HG03280 (cell line): ENCODE results near the gene NEK10.
"Not testable (repeated sequence)": the region's sequence is repeated elsewhere in the genome, so short reads cannot be mapped to it uniquely, and the experiment has no call there.

Source experiments
- ATAC-seq: cut with Tn5 transposase; IDR thresholded peaks from one replicate; pipeline ENCODE4 v1.9.1; 2021; ENCODE audit warnings: mild to moderate bottlenecking, moderate library complexity; ENCODE audit not compliant: unreplicated experiment

Gene NEK10

GRCh38 chr3:27354588-27355203 lies 14.5 kb downstream of the NEK10 start:
- ATAC-seq, result no peak

DNA sequence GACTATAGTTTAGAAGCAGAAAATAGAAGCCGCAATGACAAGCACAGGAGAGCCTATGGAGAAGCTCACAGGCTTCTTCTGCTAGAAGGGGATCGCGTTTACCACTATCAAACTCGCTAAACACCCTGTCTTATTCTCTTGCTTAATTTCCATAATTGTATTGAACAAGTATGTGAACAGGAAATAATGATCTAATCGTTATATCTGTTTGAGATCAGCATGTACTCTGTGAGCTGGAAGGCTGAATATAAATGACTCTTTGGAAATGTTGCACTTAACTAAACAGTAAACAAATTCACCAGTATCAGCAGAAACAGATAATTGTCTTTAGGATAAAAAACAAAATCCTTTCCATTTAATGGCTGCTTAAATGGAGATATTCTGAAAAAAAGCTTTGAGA lies 15.0 kb downstream of the NEK10 start:
- ATAC-seq, result no peak

GRCh38 chr3:27353221-27353620 lies 16.0 kb downstream of the NEK10 start:
- no peak for ATAC-seq

DNA sequence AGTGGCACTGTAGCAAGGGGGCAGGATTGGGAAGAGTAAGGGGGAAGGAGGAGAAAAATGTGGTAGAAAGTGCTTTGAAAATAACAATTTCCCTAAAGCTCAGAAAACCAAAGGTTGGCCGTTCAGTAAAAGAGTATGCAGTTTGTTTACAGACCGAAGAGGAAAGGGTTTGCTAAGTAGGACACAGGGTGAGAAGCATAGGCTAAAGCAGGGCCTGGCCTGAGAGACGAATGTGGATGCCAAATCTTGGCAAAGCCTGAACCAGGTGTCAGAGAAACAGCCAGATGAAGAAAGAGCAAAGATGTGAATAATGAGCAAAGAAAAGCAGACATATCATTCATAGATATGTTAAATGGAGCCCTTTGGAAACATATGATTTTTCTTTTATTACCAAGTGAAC lies 17.1 kb downstream of the NEK10 start:
- no peak for ATAC-seq

DNA sequence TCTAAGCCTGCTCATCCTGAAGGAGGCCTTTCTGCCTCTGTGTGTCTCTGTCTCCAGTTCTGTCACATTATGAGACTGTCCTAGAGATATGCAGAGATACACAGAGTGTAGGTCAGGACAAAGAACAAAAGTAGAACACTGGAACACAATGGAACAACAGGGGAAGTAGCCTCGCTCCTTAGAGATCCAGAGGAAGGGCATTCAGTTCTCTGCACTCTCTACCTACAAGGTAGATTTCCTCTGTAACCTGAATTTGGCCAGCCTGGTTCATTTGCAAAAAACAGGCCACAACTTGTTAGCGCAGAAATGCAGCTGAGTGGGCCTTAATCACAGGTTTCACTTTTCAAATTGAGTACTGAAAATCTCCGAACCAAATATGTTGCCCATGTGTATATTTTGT lies 19.4 kb downstream of the NEK10 start:
- ATAC-seq, result peak; percentile 69

- no peak for ATAC-seq
Measured at GRCh38 chr3:27345959-27346865, 23.0 kb downstream of the NEK10 start.

GRCh38 chr3:27345493-27345892 lies 23.7 kb downstream of the NEK10 start:
- no peak for ATAC-seq

- no peak for ATAC-seq
Measured at GRCh38 chr3:27345045-27345444, 24.1 kb downstream of the NEK10 start.

DNA sequence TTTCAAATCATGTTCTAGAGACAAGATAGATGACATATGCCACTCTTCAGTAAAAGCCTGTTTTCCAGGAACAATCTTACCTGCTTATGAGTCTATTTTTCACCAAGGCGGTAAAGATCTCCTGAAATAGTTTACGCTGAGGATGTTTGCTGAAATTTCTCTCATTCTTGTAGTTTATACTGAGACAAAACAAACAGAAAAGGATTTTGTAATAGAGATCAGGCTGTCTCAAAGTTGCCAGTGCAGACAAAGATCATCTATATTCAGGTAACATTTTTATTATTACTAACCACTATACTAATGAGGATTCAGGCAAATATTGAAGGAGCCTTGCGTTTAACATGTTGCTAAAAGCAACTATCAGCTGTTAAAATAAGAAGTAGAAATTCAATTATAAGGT lies 25.0 kb downstream of the NEK10 start:
- no peak for ATAC-seq

DNA sequence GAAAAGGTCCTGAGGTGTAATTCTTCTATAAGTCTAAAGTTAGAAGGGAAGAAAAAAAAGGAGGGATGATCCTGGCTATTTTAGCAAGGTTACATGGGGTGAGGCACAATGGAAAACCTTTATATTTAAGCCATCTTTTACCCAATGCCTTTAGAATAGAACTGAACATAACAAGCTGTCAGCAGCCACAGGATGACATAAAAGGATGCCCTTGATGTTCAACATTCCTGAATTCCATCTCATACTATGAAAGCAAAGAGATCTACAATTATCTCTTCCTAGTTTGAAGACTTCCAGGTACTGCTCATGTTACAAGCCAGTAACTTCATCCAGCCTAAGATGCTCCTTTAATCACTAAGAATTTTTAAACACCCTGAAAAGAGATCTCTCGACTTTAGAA lies 26.9 kb downstream of the NEK10 start:
- ATAC-seq, result no peak

DNA sequence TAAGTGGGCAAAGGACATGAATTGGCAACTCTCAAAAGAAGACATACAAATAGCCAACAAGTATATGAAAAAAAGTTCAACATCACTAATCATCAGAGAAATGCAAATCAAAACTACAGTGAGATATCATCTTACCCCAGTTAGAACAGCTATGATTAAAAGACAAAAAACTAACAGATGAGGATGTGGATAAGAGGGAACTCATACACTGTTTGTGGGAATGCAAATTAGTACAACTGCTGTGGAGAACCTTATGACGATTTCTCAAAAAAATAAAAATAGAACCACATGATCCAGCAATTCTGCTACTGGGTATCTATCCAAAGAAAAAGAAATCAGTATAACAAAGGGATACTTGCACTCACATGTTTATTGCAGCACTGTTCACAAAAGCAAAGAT lies 28.6 kb downstream of the NEK10 start:
- no peak for ATAC-seq

DNA sequence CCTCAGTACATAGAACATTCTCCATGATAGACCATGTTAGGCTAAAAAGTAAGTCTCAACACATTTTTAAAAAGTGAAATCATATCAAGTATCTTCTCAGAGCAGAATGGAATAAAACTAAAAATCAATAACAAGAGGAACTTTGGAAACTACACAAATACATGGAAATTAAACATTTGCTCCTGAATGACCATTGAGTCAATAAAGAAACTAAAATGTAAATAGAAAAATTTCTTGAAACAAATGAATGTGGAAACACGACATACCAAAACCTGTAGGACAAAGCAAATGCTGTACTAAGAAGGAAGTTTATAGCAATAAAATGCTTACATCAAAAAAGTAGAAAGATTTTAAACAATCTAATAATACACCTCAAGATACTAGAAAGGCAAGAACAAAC lies 33.6 kb downstream of the NEK10 start:
- no peak for ATAC-seq

DNA sequence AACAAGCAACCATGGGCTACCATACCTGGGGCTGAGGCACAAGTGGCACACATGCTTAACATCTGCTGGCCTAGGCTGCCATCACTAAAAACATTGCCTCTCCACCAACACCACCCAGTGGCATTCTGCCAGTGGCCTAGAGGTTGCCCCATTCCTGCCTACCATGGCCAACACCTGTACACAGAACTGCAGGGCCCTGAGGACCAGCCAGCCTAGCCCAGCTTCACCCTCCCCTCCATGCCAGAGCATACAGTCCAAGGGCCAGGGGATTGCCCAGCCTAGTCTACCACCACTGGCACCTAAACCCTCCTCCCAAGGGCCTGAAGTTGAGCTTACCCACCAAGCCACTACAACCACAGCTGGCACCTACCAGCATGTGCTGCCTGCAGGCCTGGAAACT lies 35.3 kb downstream of the NEK10 start:
- ATAC-seq, result no peak

GRCh38 chr3:27328982-27329762 lies 40.0 kb downstream of the NEK10 start:
- not testable (repeated sequence) for ATAC-seq

GRCh38 chr3:27326629-27327545 lies 42.3 kb downstream of the NEK10 start:
- no peak for ATAC-seq

- ATAC-seq, result no peak
Measured at GRCh38 chr3:27326202-27326601, 43.0 kb downstream of the NEK10 start.

DNA sequence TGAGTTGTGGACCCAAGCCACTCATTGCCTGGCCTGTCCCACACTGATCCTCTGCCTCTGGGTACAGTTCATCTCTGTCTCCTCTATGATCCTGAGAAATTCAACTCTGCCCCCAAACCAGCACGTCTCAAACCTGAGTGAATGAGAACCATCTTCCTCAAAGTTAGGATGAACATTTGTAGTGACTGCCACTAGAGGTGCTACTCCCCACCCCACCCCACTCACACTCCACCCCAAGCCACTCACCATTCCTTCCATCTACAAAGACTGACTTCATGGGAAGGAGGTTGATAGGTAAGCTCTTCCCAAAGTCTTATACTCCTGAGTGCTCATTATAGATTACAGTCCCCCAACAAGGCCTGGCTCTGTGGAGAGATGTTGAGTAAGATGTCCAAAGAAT lies 43.8 kb downstream of the NEK10 start:
- ATAC-seq, result no peak

DNA sequence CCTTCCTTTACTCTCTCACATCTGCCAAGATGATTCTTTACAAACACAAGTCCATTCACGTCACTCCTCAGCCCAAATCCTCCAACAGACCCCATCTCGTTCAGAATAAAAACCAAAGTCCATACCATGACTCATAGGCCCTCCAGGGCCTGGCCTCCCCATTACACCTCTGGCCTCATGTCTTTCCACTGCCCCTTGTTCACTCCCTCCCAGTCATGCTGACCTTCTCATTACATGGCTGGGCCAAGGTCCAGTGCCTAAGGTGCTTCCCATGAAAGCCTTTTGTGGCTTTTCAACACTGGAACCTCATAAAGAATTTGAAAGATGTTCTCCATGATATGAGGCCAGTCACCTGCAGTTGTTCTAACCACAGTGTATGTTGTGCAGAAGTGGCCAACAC lies 44.5 kb downstream of the NEK10 start:
- no peak for ATAC-seq

DNA sequence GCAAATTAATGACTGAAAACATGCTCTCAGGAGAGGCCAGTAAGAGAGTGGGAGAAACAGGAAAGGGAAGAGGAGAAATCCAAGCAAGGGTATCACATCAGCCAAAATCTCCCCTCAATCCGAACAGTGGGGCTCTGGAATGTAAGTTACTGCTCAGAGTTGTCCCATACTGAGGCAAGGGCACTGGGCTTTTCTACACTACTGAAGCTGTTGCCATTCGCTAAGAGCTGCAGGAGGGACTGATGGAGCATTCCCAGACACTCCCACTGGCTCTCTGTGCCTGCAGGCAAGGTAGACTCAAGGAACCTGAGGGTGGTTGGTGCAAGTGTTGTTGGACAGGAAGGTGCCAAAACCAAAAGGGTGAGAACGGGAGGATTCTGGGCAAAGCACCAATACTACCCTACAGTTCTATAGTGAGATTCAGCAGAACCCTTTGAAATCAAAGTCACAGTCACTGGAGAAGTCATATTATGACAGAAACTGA lies 46.1 kb downstream of the NEK10 start:
- no peak for ATAC-seq

- ATAC-seq, result no peak
Measured at GRCh38 chr3:27322634-27323033, 46.5 kb downstream of the NEK10 start.
